ENCODE results near the gene NHSL2.
"Not testable (repeated sequence)": the region's sequence is repeated elsewhere in the genome, so short reads cannot be mapped to it uniquely, and the experiment has no call there.

Gene NHSL2

DNA sequence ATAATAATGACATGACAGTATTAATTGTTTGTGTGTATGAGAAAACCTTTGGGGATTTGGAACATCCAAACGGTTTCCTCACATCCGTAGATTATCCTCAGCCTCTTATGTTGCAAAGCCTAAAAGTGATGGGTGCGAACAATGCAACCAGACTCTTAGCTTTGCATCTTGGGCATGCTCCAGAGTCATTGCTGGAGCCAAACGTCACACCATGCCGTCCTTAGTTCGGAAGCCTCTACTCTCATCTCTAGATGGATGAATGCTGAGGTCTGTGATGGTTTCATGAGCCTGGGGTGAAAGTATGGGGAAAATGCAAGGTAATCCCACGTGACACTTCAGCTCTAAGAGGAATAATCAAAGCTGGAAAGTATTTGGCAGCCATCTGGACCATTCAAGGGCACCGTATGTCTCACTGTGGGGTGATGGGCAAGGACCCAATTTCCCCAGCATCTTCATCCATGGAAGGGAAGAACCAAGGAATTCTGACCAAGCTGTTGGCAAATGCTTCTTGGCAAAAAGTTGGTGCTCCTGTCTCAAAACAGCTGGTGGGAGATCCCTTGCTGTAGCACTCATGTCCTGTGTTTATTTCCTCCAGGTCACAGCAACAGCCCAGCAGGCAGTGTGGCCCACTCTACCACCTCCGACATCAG, 227.3 kb downstream of the NHSL2 start:
- no peak for DNase-seq

DNA sequence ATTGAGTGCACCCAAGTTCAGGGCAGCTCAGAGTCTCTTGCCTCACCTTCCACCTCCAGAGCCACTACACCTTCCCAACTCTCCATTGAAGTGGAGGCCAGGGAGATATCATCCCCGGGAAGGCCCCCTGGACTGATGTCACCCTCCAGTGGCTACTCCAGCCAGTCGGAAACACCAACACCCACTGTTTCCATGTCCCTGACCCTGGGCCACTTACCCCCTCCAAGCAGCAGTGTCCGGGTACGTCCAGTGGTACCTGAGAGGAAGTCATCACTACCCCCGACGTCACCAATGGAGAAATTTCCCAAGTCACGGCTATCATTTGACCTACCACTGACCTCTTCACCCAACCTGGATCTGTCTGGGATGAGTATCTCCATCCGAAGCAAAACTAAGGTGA, 228.9 kb downstream of the NHSL2 start:
- DNase-seq, result no peak

DNA sequence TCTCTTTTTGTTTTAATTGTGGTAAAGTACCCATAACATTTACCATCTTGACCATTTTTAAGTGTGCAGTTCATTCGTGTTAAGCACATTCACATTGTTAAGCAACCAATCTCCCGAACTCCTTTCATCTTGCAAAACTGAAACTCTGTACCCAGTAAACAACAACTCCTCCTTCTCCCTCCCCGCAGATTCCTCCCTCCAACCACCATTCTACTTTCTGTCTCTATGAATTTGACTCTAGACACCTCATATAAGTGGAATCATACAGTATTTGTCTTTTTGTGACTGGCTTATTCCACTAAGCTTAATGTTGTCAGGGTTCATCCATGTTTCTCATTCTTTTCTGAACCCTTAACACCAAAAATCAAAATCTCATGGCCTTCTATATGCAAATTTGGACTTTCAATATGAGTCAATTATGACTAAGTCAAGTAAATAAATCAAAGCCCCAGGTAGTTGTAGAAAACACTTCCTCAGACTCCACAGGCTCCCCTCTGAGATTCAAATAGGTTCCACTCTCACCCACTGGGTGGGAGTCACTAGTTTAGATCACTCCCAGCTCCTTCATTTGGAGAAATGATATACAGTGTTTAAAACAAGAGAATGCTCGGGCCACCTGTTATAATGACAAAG, 230.8 kb downstream of the NHSL2 start:
- DNase-seq, result peak; percentile 8

DNA sequence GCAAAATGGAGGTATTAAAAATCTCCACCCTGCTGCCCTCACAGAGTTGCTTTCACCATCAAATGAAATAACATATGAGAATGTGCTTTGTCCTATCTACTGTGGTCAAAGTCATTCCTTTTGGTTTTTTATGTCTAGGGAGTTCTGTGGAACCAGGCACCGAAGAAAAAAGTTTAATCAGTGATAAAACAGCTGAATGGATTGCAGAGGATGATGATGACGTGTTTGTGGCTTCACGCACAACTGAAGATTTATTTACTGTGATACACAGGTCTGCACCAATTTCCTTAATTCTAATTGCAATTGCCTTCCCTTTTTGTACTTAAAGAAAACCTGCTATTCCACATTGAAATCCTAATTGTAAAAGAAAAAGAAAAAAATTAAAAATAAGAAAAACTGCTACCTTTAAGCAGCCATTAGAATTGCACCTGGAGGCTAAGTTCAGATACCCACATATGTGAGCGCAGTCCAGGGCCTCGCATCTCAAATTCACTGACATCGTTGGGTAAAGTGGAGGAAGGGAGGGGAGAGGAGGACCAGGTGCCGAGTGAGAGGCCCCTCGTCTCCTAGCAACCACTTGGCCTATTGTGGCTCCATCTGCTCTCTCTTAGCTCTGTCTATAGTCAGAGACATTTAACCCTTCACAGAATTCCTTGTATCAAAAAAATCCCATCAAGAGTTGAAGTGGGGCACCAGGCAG, 231.6 kb downstream of the NHSL2 start:
- DNase-seq, result peak; percentile 93

DNA sequence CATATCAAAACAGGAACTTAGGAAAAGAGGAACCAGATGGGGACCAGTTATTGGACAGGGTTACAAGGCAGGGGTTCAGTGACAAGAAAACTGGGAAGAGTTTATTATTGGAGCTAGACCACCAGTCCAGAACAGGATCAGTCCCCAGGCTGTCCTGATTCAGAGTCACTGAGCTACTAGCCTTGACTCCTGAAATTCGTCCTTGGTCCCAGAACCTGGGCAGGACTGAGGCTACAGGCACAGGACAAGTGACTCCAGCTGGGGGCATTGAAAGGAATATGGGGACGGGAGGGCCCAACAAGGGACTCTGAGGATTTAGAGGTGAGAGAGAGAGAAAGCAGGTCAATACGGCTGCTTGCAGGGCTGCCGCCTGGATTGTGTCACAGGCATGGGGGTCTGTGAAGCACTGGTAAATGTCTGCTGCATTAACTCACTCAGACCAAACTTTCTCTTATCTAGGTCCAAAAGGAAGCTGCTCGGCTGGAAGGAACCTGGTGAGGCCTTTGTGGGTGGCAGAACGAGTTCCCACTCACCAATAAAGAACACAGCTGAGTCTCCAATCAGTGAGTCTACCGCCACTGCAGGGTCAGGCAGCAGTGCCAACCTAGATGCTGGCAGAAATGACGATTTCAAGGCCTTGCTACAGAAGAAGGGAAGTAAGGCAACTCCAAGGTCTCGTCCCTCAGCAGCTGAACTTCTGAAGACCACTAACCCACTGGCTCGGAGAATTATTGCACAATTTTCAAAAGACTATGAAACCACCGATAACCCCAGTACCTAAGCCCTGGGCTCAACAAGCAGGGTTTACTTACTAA, 232.4 kb downstream of the NHSL2 start:
- no peak for DNase-seq

DNA sequence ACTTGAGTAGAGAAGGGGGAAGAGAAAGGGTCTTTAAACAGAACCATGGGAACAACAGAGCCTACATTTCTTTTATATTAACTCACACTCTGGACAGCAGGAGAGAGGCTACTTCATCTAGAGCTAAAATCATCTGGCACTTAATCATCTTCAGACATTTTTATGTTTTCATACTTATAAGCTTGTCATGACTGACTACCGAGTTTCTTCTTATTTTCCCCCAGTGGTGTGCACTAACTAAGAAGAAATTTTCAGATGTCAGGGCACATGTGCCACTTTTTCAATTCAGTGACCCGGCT, 232.9 kb downstream of the NHSL2 start:
- DNase-seq, result no peak

DNA sequence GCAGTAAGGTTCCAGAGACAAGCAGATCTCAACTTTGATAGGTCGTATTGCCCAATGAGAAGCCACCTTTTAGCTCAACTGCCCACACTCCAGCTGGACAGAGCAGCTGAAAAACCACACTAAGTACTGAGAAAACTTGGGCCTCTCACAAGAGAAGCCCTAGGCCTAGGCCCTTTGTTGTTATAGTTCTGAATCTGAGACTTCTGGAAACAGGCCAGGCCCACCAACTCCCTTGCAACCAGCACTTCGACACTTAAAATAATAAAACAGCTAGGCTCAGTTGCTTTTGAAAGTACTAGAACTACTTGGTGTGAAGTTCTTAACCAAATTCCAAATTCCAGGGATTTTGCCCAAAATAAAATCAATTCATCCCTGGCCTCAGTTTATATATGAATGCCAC, 234.5 kb downstream of the NHSL2 start:
- DNase-seq, result no peak

DNA sequence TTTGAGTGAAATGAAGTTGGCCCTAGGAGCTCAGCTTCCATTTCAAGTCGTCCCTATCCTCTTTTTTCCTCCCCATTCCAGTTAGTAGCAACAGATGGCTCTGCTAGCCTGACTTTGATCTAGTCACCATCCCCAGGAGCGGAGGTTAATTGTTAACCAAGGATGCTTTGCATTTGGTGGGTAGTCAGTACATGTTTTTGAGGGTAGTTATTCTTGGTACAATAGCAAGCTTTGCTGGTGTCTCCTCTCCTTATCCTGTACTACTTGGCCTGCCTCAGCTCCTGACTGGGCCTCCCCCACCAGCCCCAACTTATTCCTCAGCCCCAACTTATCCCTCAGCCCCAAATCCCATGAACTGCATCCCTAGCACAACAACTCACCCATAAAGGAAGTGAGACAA, 235.9 kb downstream of the NHSL2 start:
- no peak for DNase-seq

DNA sequence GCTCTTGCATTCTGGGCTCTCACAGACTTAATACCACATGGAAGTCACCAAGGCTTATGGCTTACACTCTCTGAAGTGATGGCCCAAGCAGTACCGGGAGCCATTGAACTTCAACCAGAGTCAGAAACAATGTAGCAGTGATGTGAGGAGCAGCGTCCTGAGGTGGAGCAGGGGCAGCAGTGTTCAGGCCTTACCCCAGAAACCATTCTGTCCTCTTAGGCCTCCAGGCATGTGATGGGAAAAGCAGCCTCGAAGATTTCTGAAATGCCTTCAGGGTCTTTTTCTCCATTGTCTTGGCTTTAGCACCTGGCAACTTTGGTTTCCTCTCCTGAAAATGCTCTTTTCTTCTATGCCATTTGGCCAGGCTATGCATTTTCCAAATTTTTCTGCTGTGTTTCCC, 248.1 kb downstream of the NHSL2 start:
- no peak for DNase-seq

DNA sequence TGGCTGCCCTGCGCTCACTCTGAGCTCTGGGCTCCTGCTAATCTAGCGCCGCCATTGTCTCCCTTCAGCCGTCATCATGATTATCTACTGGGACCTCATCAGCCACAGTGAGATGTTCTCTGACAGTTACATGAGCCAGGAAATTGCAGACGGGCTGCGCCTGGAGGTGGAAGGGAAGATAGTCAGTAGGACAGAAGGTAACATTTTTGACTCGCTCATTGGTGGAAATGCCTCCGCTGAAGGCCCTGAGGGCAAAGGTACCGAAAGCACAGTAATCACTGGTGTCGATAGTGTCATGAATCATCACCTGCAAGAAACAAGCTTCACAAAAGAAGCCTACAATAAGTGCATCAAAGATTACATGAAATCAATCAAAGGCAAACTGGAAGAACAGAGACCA, 249.1 kb downstream of the NHSL2 start:
- no peak for DNase-seq

DNA sequence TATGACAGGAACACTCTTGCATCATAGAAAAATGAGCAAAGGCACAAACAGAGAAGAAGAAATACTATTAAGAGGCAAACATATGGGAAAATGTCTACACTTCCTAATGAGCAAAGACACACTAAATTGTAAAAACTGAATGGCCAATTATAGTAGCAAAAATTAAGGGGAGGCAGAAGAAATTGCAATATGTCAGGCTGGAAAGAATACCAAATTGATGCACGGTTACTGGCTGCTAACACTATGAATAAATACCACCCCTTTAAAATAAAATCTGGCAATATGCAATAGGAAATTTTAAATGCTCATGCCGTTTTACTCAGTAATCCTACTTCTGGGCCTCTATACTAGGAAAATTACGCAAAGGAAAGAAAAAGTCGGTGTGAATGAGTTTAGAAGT, 254.9 kb downstream of the NHSL2 start:
- DNase-seq, result no peak

DNA sequence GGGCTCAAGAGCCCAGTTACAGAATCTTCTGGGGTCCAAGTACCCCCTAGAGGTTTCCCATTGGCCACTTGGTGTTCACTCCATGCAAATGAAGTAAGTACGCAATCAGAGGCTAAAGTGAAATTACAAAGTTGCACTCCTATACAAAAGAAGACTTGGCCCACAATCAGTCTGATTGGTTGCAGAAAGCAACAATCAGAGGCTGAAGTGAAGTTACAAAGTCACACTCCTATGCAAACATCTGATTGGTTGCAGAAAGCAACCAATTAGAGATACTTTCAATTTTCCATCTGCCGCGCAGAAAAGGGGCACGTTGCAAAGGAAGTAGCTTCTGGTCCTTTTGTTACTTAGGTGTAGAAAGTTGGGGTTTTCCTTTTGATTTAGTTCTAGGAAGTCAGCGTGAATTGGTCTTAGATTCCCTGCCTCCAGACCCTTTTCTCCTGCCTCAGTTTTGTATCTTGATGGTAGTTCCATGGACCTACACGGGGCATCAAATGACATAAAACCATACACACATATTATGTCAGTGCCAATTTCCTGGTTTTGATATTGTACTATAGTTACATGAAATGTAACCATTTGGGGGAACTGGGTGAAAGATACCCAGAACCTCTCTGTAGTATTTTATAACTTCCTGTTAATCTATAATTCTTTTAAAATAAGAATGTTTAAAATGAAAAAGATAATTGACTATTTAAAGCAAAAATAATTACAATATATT, 258.5 kb downstream of the NHSL2 start:
- no peak for DNase-seq

DNA sequence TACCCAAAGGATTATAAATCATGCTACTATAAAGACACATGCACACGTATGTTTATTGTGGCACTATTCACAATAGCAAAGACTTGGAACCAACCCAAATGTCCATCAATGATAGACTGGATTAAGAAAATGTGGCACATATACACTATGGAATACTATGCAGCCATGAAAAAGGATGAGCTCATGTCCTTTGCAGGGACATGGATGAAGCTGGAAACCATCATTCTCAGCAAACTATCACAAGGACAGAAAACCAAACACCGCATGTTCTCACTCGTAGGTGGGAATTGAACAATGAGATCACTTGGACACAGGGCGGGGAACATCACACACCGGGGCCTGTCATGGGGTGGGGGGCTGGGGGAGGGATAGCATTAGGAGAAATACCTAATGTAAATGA, 265.6 kb downstream of the NHSL2 start:
- DNase-seq, result not testable (repeated sequence)

DNA sequence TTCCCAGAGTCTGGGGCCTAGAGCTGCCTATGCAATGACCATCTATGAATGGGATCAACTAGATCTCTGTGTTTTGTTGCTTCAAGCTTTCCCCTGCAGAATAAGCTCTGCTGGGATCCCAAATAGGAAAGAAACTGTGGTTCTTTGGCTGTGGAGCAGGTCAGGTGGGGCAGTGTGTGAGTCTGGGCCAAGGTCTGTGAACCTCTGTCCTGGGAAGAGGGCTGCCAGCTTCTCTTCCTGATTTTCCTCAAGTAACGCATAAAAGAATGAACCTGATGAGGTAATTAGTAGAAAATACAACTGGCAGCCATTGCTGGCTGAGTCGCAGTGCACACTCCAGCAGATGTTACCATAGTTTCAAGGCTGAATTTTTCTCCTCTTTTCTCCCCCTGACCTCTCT, 266.3 kb downstream of the NHSL2 start:
- no peak for DNase-seq

DNA sequence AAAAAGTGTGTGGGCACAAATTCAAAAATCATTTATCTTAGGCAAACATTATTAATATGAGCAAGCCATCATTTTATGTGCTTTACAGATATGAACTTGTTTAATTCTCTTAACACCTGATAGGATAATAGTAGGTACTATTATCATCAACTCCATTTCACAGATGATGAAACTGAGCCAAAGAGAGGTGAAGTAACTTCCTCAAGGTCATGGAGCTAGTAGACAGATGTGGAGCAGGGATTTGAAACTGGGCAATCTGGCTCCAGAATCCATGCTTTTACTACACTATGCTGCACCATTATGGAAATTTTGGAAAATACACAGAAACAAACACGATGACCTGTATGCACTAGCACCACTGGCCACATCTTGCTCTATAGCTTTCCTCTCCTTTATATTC, 269.9 kb downstream of the NHSL2 start:
- DNase-seq, result no peak

DNA sequence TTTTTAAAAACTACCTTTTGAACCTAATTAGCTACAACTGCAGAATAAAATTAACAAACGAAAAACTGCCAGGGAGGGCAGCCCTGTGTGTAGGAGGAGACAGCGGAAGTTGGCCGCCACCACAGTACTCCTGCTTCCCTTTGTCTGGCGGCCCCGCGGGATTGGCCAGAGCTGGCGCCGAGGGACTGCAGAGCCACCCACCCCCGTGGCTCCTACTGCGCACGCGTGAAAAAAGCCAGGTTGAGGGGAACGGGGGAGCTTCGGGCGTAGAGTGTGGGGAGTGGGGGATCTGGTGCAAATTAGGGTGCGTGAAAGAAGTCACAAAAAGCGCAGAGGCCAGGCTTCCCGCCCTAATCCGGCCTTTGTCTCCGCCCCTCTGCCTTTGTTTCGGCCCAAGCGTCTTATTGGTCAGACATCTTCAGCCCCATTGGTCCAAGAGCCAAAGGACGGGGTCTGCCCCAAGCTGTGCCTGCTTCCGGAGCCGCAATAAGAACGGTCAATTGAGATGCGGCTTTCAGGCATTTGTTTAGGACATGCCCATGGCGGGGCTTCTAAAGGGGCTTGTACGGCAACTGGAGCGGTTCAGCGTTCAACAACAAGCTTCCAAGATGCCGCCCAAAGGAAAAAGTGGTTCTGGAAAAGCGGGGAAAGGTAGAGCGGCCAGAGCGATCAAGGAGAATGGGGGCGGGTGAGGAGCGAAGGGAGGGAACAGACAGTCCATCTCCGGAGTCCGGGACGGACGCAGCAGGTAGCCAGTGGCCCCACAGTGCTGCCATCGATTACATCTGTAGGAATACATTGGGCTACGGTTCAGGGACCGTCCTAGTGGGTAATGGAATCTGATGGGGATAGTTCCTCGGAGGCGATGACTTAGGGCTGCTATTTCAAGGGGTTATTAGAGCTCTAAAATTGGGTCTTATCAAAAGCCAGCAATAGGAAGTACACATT, 270.8 kb downstream of the NHSL2 start, which contains the start of gene PIN4:
Gene PIN4, plus strand, starts transcription at position 580 of the 948 bp plus-strand sequence. Its CDS starts 29 bp downstream, at position 609.
- DNase-seq, result peak; percentile 98

DNA sequence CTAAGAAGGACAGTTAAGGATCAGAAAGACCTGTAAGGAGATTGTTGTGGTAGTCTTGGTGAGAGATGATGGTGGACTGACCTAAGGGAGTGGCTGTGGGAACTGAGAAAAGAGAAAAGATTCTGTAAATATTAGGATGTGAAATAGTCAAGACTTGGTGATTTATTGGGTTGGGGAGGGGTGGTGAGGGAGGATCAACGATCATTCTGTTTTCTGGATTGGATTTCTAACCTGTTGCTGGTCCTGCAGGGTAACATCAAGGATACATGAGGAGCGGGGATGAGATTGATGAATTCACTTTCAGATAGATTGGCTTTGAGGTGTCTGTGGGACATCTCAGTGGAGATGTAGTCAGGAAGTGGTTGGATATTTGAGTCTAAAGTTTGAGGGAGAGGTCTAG, 272.3 kb downstream of the NHSL2 start:
- no peak for DNase-seq

DNA sequence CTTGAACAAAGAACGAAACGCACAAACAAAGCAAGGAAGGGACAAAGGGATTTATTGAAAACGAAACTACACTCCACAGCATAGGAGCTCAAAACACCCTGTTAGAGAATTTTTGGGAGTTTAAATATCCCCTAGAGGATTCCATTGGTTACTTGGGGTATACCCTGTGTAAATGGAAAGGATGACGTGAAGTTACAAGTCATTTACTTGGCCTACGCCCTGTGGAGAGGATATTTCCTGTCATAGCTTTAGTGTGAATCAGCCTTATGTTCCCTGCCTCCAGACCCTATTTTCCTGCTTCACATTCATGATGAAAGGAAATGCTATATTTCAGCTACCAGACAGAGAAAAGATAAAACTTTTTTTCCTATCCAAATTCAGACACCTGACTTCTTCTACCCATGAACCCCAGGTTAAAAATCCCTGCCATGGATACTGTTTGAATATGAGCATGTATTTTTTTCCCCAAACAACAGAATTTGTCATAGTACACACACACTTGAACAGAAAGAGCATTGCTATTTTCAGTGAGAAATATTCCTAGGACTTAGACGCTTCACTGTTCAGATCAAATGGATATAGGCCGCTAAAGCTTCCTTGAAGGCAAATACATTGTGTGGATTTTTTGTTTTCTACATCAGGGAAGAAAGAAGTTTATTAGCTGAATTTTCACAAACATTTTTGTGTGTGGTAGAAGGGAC, 291.3 kb downstream of the NHSL2 start:
- no peak for DNase-seq
